ENCODE measurements around the gene KRT78.

KRT78 gene

GRCh38 chr12:52824741-52825410 lies 23.9 kb downstream of the KRT78 start:
- DNase-seq, result no peak

GRCh38 chr12:52823761-52824450 lies 24.9 kb downstream of the KRT78 start:
- no peak for DNase-seq

DNA sequence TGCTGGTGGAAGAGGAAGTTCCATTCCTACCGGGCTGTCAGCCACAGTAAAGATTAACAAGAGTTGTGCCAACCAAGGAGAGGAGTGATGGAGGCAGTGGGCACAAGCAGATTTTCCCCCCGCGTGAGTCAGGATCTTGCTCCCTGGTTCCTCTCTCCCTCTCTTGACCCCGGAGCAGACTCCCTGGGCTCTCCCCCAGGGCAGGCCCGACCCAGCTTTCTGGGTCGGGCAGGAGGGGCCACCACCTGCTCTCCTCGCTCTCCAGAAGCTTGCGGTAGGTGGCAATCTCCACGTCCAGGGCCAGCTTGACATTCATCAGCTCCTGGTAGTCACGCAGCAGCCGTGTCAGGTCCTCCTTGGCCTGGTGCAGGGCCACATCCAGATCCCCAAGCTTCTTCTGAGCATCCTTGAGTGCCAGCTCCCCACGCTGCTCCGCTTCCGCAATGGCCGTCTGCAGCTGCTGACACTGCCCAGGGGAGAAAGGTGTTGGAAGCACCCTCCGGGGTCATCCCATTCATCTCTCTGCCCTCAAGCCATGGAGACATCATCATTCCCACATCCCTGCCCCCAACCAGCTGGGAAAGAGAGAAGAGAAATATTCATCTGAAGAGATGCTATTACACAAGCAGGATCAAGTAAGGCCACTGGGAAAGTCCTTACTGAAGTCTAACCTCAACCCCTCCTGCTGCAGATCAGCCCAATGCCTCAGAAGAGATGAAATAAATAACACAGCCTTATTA lies 25.9 kb downstream of the KRT78 start:
- no peak for DNase-seq

DNA sequence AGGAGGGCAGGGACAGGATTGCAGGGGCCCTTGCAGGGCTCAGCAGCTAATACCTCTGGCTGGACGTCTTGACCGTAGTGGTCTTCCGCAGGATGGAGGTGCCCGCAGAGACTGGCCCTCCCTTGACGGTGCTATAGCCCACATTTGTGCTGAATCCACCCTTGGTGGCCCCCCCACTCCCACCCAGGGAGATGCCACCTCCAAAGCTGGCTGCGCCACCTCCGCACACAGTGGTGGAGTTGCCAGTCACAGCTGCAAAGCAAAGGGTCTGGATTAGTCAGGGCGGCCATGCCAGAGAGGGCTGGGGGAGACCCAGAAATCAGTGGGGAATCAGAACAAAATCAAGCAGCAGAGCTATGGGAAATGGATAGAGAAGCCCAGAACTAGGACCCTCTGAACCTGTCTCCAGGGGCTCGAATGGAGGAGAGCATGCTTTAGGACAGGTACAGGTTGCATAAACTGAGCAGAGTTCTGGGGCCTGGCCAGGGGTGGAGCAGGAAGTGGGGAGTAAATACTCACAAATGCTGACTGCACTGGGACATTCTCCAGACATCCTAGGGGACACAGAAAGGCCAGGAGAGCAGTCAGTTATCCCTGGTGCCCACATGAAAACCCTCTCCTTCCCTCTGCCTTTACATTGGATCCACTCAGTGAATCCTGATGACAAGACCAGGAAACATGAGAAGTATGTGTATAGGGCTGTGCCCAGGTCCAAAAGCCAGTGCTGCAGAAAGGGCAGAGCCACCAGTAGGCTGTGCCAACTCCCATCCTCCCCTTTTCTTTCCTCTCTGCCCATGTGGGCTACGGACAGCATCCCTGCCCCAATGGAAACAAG lies 26.8 kb downstream of the KRT78 start:
- DNase-seq, result no peak

- no peak for DNase-seq
Observed at GRCh38 chr12:52821071-52821730, 27.6 kb downstream of the KRT78 start.

GRCh38 chr12:52820521-52820920 lies 28.3 kb downstream of the KRT78 start:
- no peak for DNase-seq

- DNase-seq, result no peak
Observed at GRCh38 chr12:52819731-52820510, 28.9 kb downstream of the KRT78 start.

DNA sequence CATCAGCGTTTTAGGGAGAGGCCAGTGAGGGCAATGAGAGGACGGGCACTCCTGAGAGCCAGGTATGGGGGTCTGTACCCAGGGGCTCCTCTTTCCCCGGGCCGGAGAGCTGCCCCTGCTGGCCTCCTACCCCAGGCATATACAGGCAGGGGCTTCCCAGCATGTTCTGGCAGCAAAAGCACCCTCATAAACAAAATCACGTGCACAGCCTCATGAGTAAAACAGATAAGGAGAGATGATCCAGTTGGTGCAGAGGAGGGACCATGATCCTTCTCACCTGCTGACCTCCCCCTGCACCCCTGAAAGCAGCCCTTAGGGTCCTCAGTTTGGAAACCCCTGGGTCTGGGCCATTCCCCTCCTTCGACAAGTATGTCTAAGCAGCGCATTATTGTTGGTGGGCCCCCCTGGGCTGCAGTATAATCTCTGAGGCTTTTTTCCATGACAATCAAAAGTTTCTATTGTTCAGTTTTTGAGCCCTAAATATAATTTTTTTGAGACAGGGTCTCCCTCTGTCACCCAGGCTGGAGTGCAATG lies 29.8 kb downstream of the KRT78 start:
- DNase-seq, result no peak

GRCh38 chr12:52818388-52818787 lies 30.4 kb downstream of the KRT78 start:
- DNase-seq, result no peak

- DNase-seq, result no peak
Observed at GRCh38 chr12:52817699-52818238, 31.0 kb downstream of the KRT78 start.

GRCh38 chr12:52817003-52817698 lies 31.6 kb downstream of the KRT78 start:
- no peak for DNase-seq

DNA sequence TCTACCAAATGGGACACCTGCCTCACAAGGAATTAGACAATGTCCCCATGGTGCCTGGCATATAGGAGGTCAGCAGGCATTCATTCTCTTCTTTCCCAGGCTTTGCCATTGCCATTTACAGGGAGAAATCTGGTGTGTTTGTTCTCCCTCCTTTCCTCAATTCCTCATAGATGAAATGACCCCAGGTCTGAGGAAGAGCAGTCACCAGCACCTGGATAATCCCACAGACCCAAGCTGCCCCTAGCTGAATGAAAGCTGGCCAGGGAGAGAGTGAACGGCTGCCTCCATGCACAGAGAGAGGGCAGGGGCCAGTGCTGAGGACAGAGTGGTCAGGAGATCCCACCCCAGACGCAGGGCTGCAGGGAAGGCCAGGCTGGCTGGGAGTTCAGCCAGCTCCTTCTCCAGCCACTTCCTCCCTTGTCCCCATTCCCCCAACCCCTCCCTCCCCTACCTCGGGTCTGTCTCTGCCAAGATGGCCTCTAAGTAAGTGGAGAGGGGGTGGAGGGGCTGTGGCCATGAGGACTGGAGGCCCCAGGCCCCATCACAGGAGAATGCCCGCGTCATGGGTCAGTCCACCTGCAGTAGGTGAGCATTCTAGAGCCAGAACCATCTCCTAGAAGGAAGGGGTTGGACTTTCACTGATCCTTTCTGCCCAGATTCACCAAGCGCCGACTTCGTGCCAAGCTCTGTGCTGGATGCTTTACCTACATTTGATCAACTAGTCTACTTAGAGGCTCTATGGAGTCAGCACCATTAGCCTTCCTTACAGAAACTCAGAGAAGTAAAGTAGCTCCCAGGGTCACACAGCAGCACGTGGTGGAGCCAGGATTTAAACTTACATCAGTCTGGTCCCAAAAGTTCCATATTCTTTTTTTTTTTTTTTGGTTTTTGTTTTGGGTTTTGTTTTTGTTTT lies 32.9 kb downstream of the KRT78 start:
- no peak for DNase-seq

DNA sequence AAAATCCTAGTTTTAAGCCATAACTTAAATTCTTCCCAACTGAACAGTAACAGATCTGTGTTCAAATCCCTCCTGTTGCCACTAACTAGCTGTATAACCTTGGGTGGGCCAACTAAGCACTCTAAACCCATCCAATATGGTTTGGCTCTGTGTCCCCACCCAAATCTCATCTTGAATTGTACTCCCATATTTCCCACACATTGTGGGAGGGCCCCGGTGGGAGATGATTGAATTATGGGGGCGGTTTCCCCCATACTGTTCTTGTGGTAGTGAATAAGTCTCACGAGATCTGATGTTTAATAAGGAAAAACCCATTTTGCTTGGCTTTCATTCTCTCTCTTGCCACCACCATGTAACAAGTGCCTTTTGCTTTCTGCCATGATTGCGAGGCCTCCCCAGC lies 33.6 kb downstream of the KRT78 start:
- DNase-seq, result no peak

DNA sequence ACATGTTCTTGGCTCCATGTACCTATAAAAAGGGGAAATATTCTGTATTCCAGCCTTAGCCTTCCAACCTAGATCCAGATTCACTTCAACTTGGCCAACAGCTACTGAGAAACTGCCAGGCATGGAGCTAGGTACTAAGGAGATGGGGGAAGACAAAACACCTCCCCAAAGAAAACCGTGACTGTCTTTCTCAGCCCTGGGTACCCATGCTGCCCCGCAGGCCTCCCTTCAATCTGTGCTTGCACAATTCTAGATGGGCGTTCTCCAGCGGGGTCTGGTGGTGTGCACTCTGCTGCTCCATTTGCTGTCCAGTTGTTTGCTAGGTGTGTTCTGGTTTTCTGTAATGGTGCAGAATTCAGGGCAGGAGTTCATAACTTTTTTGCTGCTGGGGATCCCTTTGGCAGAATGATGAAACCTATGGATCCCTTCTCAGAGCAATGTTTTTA lies 34.1 kb downstream of the KRT78 start:
- no peak for DNase-seq

DNA sequence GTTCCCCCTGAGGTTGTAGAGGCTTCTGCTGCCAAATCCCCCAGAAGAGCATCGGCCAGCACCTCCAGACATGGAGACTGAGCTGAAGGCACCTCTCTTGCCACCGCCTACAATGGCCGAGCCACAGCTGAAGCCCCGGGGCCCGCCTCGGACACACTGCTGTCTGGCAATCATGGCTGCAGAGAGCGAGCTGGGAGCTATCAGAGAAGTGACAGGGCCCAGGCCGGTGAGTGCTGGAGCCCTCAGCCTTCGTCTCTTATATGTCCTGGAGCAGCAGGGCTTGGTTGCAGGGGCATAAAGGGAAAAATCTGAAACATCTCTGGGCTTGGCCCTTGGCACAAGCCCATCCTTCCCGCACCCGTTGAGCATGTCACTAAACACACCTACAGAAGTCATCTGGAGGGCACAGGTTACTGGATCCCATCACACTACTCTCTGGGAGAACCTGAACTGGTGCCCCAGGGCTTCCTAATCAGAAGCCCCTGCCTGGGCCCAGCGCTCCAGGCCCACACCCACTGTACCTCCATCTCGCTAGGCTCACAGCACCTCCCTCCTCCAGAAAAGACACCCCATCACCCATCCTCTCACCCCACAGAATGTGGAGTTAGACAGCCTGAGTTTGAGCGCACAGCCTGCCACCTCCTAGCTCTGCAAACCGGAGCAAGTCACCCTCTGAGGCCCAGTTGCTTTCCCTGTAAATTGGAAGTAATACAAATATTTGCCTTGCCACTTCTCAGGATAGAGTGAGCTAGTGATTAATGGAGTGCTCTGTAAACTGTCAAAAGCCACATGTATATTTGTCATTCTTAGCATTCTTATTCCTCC lies 34.7 kb downstream of the KRT78 start, which contains the start of gene KRT4:
Gene KRT4 (minus strand): TSS at position 232 of the 825 bp plus-strand sequence. CDS start 58 bp downstream, at position 174.
- DNase-seq, result no peak

- no peak for DNase-seq
Observed at GRCh38 chr12:52813203-52813819, 35.5 kb downstream of the KRT78 start.

DNA sequence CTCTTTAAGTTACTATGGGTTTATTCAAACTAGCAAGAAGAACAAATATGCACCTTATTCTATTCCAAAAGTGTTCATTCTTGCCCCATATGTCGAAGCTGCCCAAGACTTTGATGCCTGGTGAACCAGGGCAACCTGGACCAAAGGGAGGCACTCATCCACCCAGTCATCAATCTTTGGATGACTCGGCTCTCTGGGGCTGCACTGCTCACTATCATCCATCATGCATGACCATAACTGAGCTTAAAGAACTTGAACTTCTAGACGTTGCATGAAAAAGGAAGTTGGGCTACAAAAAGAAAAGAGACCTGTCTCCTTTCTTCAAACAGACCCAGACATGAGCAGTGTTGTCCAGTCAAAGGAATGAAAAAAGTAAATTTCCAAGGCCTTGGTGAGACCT lies 36.0 kb downstream of the KRT78 start:
- DNase-seq, result no peak

- DNase-seq, result no peak
Observed at GRCh38 chr12:52812073-52812400, 36.8 kb downstream of the KRT78 start.

Measured in inflammatory macrophage (primary cell).